Spleen (tissue), 7 donors: Measurements from ENCODE around the gene FAM107B.

Source experiments
- CTCF ChIP-seq, 11 experiments: fragments of 200-600 bp in 7 of 11; fragments of 450-650 bp in 4 of 11; sonication (generic) in 4 of 11; IDR thresholded peaks in 8 of 11; conservative IDR thresholded peaks in 3 of 11; 1 replicate in 7 of 11; 2 replicates in 4 of 11; pipeline versions ENCODE4 v1.4.0 to v1.8.0; 2016 to 2021; ENCODE audit warnings: antibody characterized with exemption in 11 of 11, inconsistent platforms in 4 of 11, mild to moderate bottlenecking in 1 of 11
- POLR2A ChIP-seq, 3 donors: fragments of 450-650 bp; IDR thresholded peaks; one replicate each; pipeline ENCODE4 v1.5.1; 2017; ENCODE audit warnings: antibody characterized with exemption in 3 of 3, mild to moderate bottlenecking in 1 of 3
- donor health status: DM: no; HTN: no; CAD: no; lungs with moderate emphysema.
- donor health status: DM: no; HTN: no; CAD: no.
- donor health status: DM: no; HTN: no; CAD: no.

GRCh38 chr10:14560791-14561765 is 213.6 kb downstream of the FAM107B start:
- TF ChIP-seq CTCF (IDR thresholded peaks at IDR 0.05 in 8 of 11, conservative IDR thresholded peaks at IDR 0.05 in 3 of 11) (no peak), POLR2A (IDR thresholded peaks at IDR 0.05) (no peak)
